Activated CD4-positive, alpha-beta T cell treated with anti-CD3 and anti-CD28 coated beads, Interleukin-2, amount 50 U/mL, for 16 hours (primary cell): ENCODE measurements around the gene GOLGA8O.
"Not testable (repeated sequence)": the region's sequence is repeated elsewhere in the genome, so short reads cannot be mapped to it uniquely, and the experiment has no call there.

ENCODE experiments used
- DNase-seq: peaks from one replicate; pipeline ENCODE4 v3.0.0-alpha.2; 2020

Gene GOLGA8O

GRCh38 chr15:32455534-32455933 lies at the start of gene GOLGA8O:
Gene GOLGA8O, minus strand, starts transcription at chr15:32455634. Its CDS starts 98 bp downstream, at chr15:32455536.
- not testable (repeated sequence) for DNase-seq

- DNase-seq = not testable (repeated sequence)
Observed at GRCh38 chr15:32504152-32504811, 48.8 kb upstream of the GOLGA8O start.

GRCh38 chr15:32502946-32503345 lies 47.5 kb upstream of the GOLGA8O start:
- not testable (repeated sequence) for DNase-seq

GRCh38 chr15:32492768-32493167 lies 37.3 kb upstream of the GOLGA8O start:
- DNase-seq = not testable (repeated sequence)

- DNase-seq = not testable (repeated sequence)
Observed at GRCh38 chr15:32486474-32486873, 31.0 kb upstream of the GOLGA8O start.

- DNase-seq = not testable (repeated sequence)
Observed at GRCh38 chr15:32483377-32483776, 27.9 kb upstream of the GOLGA8O start.

GRCh38 chr15:32481683-32482082 lies 26.2 kb upstream of the GOLGA8O start:
- not testable (repeated sequence) for DNase-seq

- DNase-seq = not testable (repeated sequence)
Observed at GRCh38 chr15:32468076-32468475, 12.6 kb upstream of the GOLGA8O start.

- DNase-seq = not testable (repeated sequence)
Observed at GRCh38 chr15:32440445-32440977, 14.9 kb downstream of the GOLGA8O start.

- not testable (repeated sequence) for DNase-seq
Observed at GRCh38 chr15:32434102-32434963, 21.1 kb downstream of the GOLGA8O start.

- not testable (repeated sequence) for DNase-seq
Observed at GRCh38 chr15:32427635-32428034, 27.8 kb downstream of the GOLGA8O start.

GRCh38 chr15:32426511-32426910 lies 28.9 kb downstream of the GOLGA8O start:
- not testable (repeated sequence) for DNase-seq

GRCh38 chr15:32407903-32408302 lies 47.5 kb downstream of the GOLGA8O start:
- peak; percentile 48 for DNase-seq

- DNase-seq = not testable (repeated sequence)
Observed at GRCh38 chr15:32403192-32403591, 52.2 kb downstream of the GOLGA8O start, which contains the start of gene GOLGA8K. Gene GOLGA8K, minus strand, starts transcription at chr15:32403292. Its CDS starts 98 bp downstream, at chr15:32403194.

GRCh38 chr15:32396522-32396921 lies 58.9 kb downstream of the GOLGA8O start:
- not testable (repeated sequence) for DNase-seq
